BLaER1 treated with 17β-estradiol and CSF1 and Interleukin-3, amounts not matched to agents 10 nM and 100 nM (cell line): ENCODE measurements around the gene FGF10.

ENCODE experiments used
- H3K27ac ChIP-seq, 11 experiments: shearing (Covaris generic); formaldehyde crosslinking; 2 replicates each; pipeline ENCODE4 v1.8.1; 2022
- H3K27me3 ChIP-seq, 11 experiments: shearing (Covaris generic); formaldehyde crosslinking; 2 replicates each; pipeline ENCODE4 v1.8.1; 2022
- H3K36me3 ChIP-seq, 11 experiments: shearing (Covaris generic); formaldehyde crosslinking; 2 replicates each; pipeline ENCODE4 v1.8.1; 2022
- H3K4me1 ChIP-seq, 10 experiments: shearing (Covaris generic); formaldehyde crosslinking; 2 replicates each; pipeline ENCODE4 v1.8.1; 2022
- H3K4me2 ChIP-seq, 11 experiments: shearing (Covaris generic); formaldehyde crosslinking; 2 replicates each; pipeline ENCODE4 v1.8.1; 2022
- H3K4me3 ChIP-seq, 10 experiments: shearing (Covaris generic); formaldehyde crosslinking; 2 replicates each; pipeline ENCODE4 v1.8.1; 2022
- H3K9ac ChIP-seq, 11 experiments: shearing (Covaris generic); formaldehyde crosslinking; 2 replicates each; pipeline ENCODE4 v1.8.1; 2022
- H3K9me3 ChIP-seq, 11 experiments: shearing (Covaris generic); formaldehyde crosslinking; replicated peaks in 1 of 11; 2 replicates each; pipeline ENCODE4 v1.8.1; 2022
- H4K20me1 ChIP-seq, 11 experiments: shearing (Covaris generic); formaldehyde crosslinking; 2 replicates each; pipeline ENCODE4 v1.8.1; 2022
- Cebpa-rat ChIP-seq, 11 experiments: shearing (Covaris generic); IDR thresholded peaks; 2 replicates each; pipeline ENCODE4 v1.8.1; 2022

FGF10 gene

DNA sequence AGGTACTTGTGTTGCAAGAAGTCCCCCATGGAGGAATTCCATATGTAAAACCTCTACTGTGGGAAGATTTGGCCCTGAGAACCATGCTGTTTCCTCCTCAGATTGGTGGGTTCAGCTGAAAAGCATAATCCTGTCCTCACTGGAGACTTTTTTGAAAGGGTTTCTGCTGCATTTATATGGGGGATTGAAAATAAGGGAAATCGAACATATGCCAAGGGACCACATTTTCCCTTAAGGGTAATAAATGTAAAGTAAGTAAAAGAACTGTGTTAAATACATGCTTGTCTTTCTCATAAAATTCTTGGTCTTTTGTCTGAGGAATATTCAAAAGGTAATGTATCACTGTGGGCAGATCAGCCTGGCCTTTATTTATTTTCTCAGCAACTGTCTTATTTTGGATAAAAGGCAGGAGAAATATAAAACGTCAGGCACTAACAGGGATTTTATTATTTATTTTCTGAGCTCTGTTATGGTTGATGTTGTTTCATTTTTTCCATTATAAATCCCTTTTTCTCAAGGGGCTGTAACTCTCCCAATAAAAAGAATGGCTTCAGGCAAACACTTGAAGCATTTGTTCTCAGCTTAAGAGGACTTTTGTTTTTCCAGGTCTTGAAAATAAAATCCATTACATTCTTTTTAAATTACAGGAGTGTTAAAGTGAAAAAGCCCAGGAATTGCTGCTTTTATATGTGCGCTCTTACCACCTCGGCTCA is 131.4 kb downstream of the FGF10 start:
- no peak overlapping the region for H3K27ac ChIP-seq
- TF ChIP-seq Cebpa-rat (IDR thresholded peaks at IDR 0.05): no peak
- H3K4me1 ChIP-seq: peaks cover 5 to 11% (median 8%) of the 10 kb centered on the region in 10 experiments; a peak in 18 of 20 replicates
- H3K4me2 ChIP-seq: no peak overlapping the region
- no peaks in the 10 kb centered on the region for H3K9me3 ChIP-seq
- H3K27me3 ChIP-seq: no peaks in the 10 kb centered on the region
- H3K4me3 ChIP-seq: no peak overlapping the region
- no peaks in the 10 kb centered on the region for H3K36me3 ChIP-seq
- H3K9ac ChIP-seq: no peak overlapping the region
- H4K20me1 ChIP-seq: no peaks in the 10 kb centered on the region

DNA sequence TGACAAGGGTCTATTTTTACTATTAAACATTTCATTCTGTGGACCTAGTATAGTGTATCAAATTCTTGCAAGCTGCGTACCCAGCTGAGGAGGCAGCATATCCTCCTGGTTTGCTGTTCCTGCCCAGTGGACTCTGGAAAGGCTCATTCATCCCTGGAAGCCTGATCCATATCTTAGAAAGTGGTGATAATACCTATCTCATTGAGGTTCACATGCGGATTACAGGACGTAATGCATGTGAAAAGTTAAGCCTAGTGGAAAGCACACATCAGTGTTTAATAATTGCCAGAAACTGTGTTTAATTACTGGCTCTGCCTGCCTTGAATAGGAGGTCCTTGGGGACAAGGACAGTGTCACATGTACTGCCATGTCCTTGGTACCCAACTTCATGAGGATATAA is 132.0 kb downstream of the FGF10 start:
- Histone ChIP-seq H4K20me1 (no peaks in the 10 kb centered on the region), H3K36me3 (no peaks in the 10 kb centered on the region), H3K4me1 (peaks cover 0 to 5% (median 3%) of the 10 kb centered on the region in 10 experiments; a peak in 10 of 20 replicates), H3K4me2 (no peak overlapping the region), H3K4me3 (no peak overlapping the region), H3K27me3 (no peaks in the 10 kb centered on the region), H3K9ac (no peak overlapping the region), H3K27ac (no peak overlapping the region), H3K9me3 (no peaks in the 10 kb centered on the region)
- TF ChIP-seq Cebpa-rat (IDR thresholded peaks at IDR 0.05): no peak
